ENCODE data around the gene SNRNP48. TPM values are rescaled to one million over a fixed set of nuclear protein-coding genes. Genes with fewer than 3 reads are reported as not detected.

The SNRNP48 gene
- total and polyA plus RNA-seq, 2 of the 4 experiments (the other 2 are of a cell fraction): 5.2 to 6.2 TPM

DNA sequence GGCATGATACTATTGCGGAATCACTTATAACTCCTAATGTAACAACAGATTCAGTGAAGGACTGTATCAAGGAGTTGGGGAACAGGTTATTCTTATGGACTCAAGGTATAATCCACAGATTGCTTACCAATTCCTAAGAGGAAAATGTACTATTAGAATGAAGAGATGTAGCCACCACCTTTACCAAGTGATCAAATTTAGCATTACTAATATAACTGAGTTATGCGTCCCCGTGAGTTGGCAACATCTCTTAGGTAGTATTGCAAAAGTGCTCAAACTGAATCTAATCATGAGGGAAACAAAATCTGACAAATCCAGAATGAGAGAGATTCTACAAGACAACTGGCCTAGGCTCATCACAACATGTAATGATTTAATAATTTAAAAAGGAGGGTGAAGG lies 777 bp upstream of the SNRNP48 start:
- Histone ChIP-seq H3K9me1 (ENCODE audit: insufficient read depth, low read length) (peaks cover 5% of the 10 kb centered on the region; the same call in 1 of the 2 replicates), H4K5ac (ENCODE audit: low read depth, low read length) (no peak overlapping the region), H3K18ac (ENCODE audit: low read depth, low read length) (no peak overlapping the region), H3K56ac (ENCODE audit: extremely low read depth, insufficient read depth, low read length) (no peak overlapping the region), H3K4me3 (ENCODE audit: insufficient read depth, low read depth, low read length) (no peak overlapping the region), H4K8ac (ENCODE audit: low read depth in 2 of 2, low read length in 2 of 2) (peak overlapping the region in 1 of 2 experiments; percentile 76; a peak in 2 of 4 replicates), H2AFZ (replicated peaks; ENCODE audit: low read length, poor library complexity) (no peak overlapping the region), H3K4me1 (ENCODE audit: control insufficient read depth, insufficient read depth, low read length) (peaks cover 8% of the 10 kb centered on the region), H3K4ac (ENCODE audit: low read depth, low read length) (no peak overlapping the region), H2BK120ac (ENCODE audit: low read depth, low read length) (no peak overlapping the region), H2BK20ac (ENCODE audit: low read depth, low read length) (no peak overlapping the region), H3K4me2 (ENCODE audit: low read depth, low read length) (no peak overlapping the region), H3K27ac (ENCODE audit: insufficient read depth, low read length) (no peak overlapping the region), H3K9ac (ENCODE audit: low read depth, low read length) (no peak overlapping the region; the same call in 1 of the 2 replicates), H4K91ac (ENCODE audit: insufficient read depth, low read depth, low read length) (no peak overlapping the region), H4K20me1 (ENCODE audit: insufficient read depth, low read length) (peaks cover 19% of the 10 kb centered on the region; the same call in 1 of the 2 replicates), H3K79me1 (ENCODE audit: low read depth in 1 of 2, low read length in 2 of 2) (peaks cover 11 to 26% of the 10 kb centered on the region in 2 experiments), H3K23ac (ENCODE audit: low read depth, low read length) (no peak overlapping the region), H3K36me3 (ENCODE audit: control insufficient read depth, insufficient read depth, low read length) (peaks cover 2% of the 10 kb centered on the region; the same call in 1 of the 2 replicates), H2BK15ac (ENCODE audit: low read depth, low read length) (no peak overlapping the region), H3K14ac (replicated peaks; ENCODE audit: low read depth, low read length) (no peak overlapping the region), H3K9me3 (ENCODE audit: control insufficient read depth, insufficient read depth, low read length) (no peaks in the 10 kb centered on the region), H2AK9ac (replicated peaks; ENCODE audit: low read depth, low read length, poor library complexity) (no peak overlapping the region), H2BK5ac (ENCODE audit: low read depth, low read length, poor library complexity, severe bottlenecking) (peak overlapping the region; percentile 28), H3K27me3 (ENCODE audit: control insufficient read depth, insufficient read depth, low read length) (no peaks in the 10 kb centered on the region), H2AK5ac (ENCODE audit: low read depth, low read length) (no peak overlapping the region)
- intact Hi-C loops (cut with micrococcal nuclease): no loop called here
- no CpG with 5 or more reads among the region's 3 CpGs for WGBS, 2 experiments (ENCODE audit: extremely low coverage in 2 of 2, insufficient read length in 1 of 2)
- POLR2A ChIA-PET (ENCODE audit: unreplicated experiment): interaction anchor here (0.6 kb wide), 1 partner anchor 11 kb away, joined by 3 read pairs; no protein-coding TSS in a partner anchor
- DNase-seq (no peak), ATAC-seq (ENCODE audit: low read depth) (no peak)
- CTCF ChIA-PET: no interaction called here
- in situ Hi-C loops (cut with MboI; ENCODE audit: low sequenced_read_pairs): loop anchor here (10.0 kb wide), 2 partner anchors 184 to 284 kb away; no protein-coding TSS in a partner anchor
- no TSS peak for BruUV-seq (replicated peaks)
- dilution Hi-C loops (cut with HindIII; ENCODE audit: low sequenced_read_pairs, unreplicated experiment): no loop called here
- TF ChIP-seq CHD1 (IDR thresholded peaks at IDR 0.05; ENCODE audit: low read depth, low read length) (no peak), CEBPB (IDR thresholded peaks at IDR 0.05; ENCODE audit: low read depth, low read length) (peak; percentile 23; the same call in 1 of the 2 replicates)
